Heart left ventricle (tissue), 16 donors: ENCODE results near the gene TRIM9. TPM values are rescaled to one million over a fixed set of nuclear protein-coding genes. Genes with fewer than 3 reads are reported as not detected.
A peak's percentile ranks its signal among the peaks of the same experiment; 100 is the strongest.

Experiments used
- ATAC-seq, 4 donors: fragments of 200-7000 bp; cut with Tn5 transposase; one replicate each; pipeline ENCODE4 v1.9.1; 2020 to 2022; ENCODE audit warnings: moderate library complexity in 4 of 4, mild to moderate bottlenecking in 3 of 4, moderate number of reproducible peaks in 1 of 4
- DNase-seq, 5 donors: peaks; one replicate each; pipeline ENCODE4 v3.0.0-alpha.2; 2020
- H3K27ac ChIP-seq, 12 donors: fragments of 200-600 bp; sonication (generic) in 4 of 12; one replicate each; pipeline versions ENCODE4 v1.5.0 to v1.8.0; 2016 to 2022; ENCODE audit warnings: mild to moderate bottlenecking in 2 of 12
- H3K27me3 ChIP-seq, 9 donors: fragments of 200-600 bp; sonication (generic) in 2 of 9; one replicate each; pipeline versions ENCODE4 v1.5.1 to v1.8.0; 2016 to 2022; ENCODE audit warnings: mild to moderate bottlenecking in 3 of 9
- H3K36me3 ChIP-seq, 9 donors: fragments of 200-600 bp; sonication (generic) in 2 of 9; one replicate each; pipeline versions ENCODE4 v1.5.0 to v1.8.0; 2018 to 2022; ENCODE audit warnings: mild to moderate bottlenecking in 2 of 9
- H3K4me1 ChIP-seq, 12 donors: fragments of 200-600 bp; sonication (generic) in 4 of 12; one replicate each; pipeline versions ENCODE4 v1.5.0 to v1.8.0; 2016 to 2022; ENCODE audit warnings: mild to moderate bottlenecking in 3 of 12
- H3K4me3 ChIP-seq, 12 donors: fragments of 200-600 bp; sonication (generic) in 4 of 12; one replicate each; pipeline versions ENCODE4 v1.5.0 to v1.8.0; 2017 to 2022; ENCODE audit warnings: mild to moderate bottlenecking in 9 of 12, moderate library complexity in 4 of 12
- H3K9me3 ChIP-seq, 12 donors: fragments of 200-600 bp; sonication (generic) in 4 of 12; one replicate each; pipeline versions ENCODE4 v1.5.0 to v1.8.0; 2016 to 2022; ENCODE audit warnings: mild to moderate bottlenecking in 1 of 12
- POLR2A ChIP-seq, 2 donors: fragments of 450-650 bp; IDR thresholded peaks; one replicate each; pipeline ENCODE4 v1.6.1; 2017; ENCODE audit warnings: antibody characterized with exemption in 2 of 2, mild to moderate bottlenecking in 2 of 2, moderate library complexity in 2 of 2
- WGBS, 4 donors: extraction: QIAGEN DNeasy Blood & Tissue Kit in 2 of 4; methylation state at CpG; one replicate each; pipeline versions ENCODE4 v1.1.5 to v1.1.7; 2013 to 2018; 5-methylcytosine and 5-hydroxymethylcytosine counted together
- intact Hi-C, 10 donors: fragments of 100-400 bp; cut with DNase I; formaldehyde crosslinking; loops; one replicate each; pipeline versions ENCODE4 v1.11.1 to v1.14.2; 2022
- polyA plus RNA-seq, 2 donors: library from polyadenylated mRNA; stranded (reverse); fragments of 200-250 nt; gene quantifications; one replicate each; pipeline ENCODE4 v1.2.3, GENCODE V29; 2013
- total RNA-seq, 9 donors: library from RNA; depleted of rRNA in 2 of 9; stranded (reverse); fragments of >200 nt in 2 of 9; fragmentation: NEBNext Ultra II Directional in 3 of 9; extraction: Animal tissue kit (Norgen Biotek cat#: 25700) in 3 of 9; gene quantifications; one replicate each; pipeline versions ENCODE4 v1.1.0 to v1.2.4, GENCODE V29; 2016 to 2023
- TF ChIP-seq, protein P1 (sequence below), 12 donors: fragments of 200-600 bp; sonication (generic) in 4 of 12; IDR thresholded peaks; one replicate each; pipeline versions ENCODE4 v1.5.0 to v1.8.0; 2018 to 2022; ENCODE audit warnings: antibody characterized with exemption in 12 of 12, mild to moderate bottlenecking in 5 of 12
- donor health status: ischemic (EF 13 %, LVEDD 7.1; RV severe dilation, severe dysfunction).
- donor health status: healthy with polysubstance abuse.
- donor health status: DM: no; HTN: yes; CAD: no.
- donor health status: DM: no; HTN: no; CAD: no.
- donor health status: ischemic (EF 25% LVEDD 6.9; RV normal size, moderate dysfunction).
- donor health status: ischemic (EF 25% LVEDD 5.7; RV mildly dilated, moderate dysfunction).
- donor health status: healthy.
- donor health status: DM: yes; HTN: yes; CAD: no.
- donor health status: ischemic (EF 35%, LVEDD 5.7; RV mildly dilated, moderate dysfunction).
- donor health status: nonischemic (EF 11% LVEDD 7.7; RV severe dilation, severe dysfunction).
- donor health status: DM: yes; HTN: yes; CAD: no.
- donor health status: PGD.
- donor health status: ischemic (EF 29% LVEDD 5.4; RV normal size, mild dysfunction).
- donor health status: nonischemic (EF 23%, LVEDD 6.1; RV moderate dilation, normal function).

The TRIM9 gene
- total and polyA plus RNA-seq, 11 donors: 0.20 to 1.7 (median 0.50) TPM

DNA sequence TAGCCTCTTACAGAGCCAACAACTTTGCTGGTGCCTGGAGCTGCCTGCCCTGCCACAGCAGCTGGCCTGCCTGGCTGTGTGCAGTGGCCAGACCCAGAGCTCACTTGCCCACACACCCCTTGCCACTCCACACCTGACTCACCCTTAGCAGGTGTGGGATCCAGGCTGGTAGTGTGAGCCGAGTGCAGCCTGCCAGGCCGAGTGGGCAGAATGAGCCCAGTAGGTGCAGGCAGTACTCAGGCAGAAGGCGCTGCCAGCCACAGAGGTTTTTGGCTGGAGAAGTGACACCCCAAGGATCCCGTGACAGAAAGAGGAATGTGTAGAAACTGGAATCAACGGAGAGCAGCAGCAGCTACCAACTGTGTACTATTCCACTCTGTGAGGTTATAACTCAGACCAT is 120.8 kb downstream of the TRIM9 start:
- DNase-seq (no peak), ATAC-seq (no peak)
- Histone ChIP-seq H3K4me3 (no peak overlapping the region), H3K9me3 (no peaks in the 10 kb centered on the region), H3K36me3 (no peaks in the 10 kb centered on the region), H3K4me1 (peaks cover 0 to 4% (median 0%) of the 10 kb centered on the region in 12 donors), H3K27ac (no peak overlapping the region), H3K27me3 (no peaks in the 10 kb centered on the region)
- no peak for TF ChIP-seq POLR2A (IDR thresholded peaks at IDR 0.05)
- TF ChIP-seq, protein P1, sequence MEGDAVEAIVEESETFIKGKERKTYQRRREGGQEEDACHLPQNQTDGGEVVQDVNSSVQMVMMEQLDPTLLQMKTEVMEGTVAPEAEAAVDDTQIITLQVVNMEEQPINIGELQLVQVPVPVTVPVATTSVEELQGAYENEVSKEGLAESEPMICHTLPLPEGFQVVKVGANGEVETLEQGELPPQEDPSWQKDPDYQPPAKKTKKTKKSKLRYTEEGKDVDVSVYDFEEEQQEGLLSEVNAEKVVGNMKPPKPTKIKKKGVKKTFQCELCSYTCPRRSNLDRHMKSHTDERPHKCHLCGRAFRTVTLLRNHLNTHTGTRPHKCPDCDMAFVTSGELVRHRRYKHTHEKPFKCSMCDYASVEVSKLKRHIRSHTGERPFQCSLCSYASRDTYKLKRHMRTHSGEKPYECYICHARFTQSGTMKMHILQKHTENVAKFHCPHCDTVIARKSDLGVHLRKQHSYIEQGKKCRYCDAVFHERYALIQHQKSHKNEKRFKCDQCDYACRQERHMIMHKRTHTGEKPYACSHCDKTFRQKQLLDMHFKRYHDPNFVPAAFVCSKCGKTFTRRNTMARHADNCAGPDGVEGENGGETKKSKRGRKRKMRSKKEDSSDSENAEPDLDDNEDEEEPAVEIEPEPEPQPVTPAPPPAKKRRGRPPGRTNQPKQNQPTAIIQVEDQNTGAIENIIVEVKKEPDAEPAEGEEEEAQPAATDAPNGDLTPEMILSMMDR (IDR thresholded peaks at IDR 0.05): no peak
- intact Hi-C loops: no loop called here
- 80 to 96% (median 83%) methylated on average over 5 of the region's 5 CpGs for WGBS, 4 donors

DNA sequence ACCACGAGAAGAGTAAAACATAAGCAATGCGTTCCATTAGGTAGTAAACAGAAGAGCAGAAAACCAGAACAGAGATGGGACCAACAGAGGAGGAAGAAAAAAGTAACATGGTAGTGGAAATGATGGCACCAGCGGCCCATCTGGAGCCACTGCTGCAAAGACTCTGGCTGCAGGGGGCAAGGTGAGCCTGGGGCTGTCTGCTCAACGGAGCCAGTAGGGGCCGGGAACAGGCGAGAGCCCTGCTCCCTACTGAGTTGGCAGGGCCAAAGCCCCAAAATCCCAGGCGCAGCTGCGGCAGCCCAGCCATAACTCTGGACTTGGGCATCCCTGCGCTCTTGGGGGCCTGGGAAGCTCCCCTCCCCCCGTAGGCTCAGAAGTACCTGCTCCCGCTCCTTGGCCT is 122.2 kb downstream of the TRIM9 start:
- Histone ChIP-seq H3K4me3 (no peak overlapping the region), H3K9me3 (no peaks in the 10 kb centered on the region), H3K4me1 (peaks cover 0 to 5% (median 0%) of the 10 kb centered on the region in 12 donors), H3K27ac (no peak overlapping the region), H3K36me3 (no peaks in the 10 kb centered on the region), H3K27me3 (no peaks in the 10 kb centered on the region)
- ATAC-seq (no peak), DNase-seq (no peak)
- TF ChIP-seq, protein P1 (IDR thresholded peaks at IDR 0.05): no peak
- TF ChIP-seq POLR2A (IDR thresholded peaks at IDR 0.05): no peak
- intact Hi-C loops: no loop called here
- WGBS, 4 donors: 93 to 96% (median 94%) methylated on average over 11 of the region's 11 CpGs

DNA sequence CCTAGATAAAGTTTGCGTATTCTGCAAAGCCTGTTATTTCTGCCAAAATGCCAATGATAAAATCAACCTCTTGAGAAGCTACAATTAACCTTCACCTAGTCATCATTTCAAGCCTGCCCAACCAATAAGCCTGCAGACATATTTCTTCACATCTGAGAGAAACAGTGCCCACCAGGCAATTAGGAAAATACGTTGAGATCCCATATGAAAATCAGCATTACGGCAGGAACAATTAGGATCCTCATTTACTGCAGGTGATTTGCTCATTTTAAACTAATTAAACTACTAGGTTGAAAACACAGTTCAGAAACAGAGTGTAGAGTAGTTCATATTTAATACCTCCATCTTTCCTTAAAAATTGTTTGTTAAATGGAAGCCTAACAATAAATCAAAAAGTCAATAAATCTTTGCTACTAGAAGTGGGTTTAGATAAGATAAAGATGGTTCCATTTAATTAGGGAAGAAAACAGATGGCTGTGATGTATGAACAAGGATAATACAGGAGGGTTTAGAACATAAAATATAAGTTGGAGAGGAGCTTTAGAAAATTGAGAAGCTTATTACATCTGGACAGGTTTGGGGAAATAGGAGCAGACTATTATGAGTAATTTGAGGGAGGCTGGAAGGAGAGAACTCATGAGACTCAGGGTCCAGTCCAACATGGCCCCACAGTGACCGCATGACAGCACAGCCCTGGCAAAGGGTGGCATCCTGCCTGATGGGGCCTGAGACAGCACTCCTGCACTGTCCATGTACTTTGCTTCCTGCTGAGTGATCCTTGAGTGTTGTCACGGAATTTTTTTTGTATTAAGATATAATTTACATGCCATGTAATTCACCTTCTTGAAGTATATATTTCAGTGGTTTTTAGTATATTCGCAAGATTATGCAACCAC is 123.8 kb downstream of the TRIM9 start:
- no peak for ATAC-seq
- intact Hi-C loops: no loop called here
- H3K9me3 ChIP-seq: no peaks in the 10 kb centered on the region
- H3K27ac ChIP-seq: no peak overlapping the region
- 89 to 90% (median 90%) methylated on average over 6 of the region's 6 CpGs for WGBS, 4 donors
- H3K36me3 ChIP-seq: no peaks in the 10 kb centered on the region
- no peak for DNase-seq
- TF ChIP-seq, protein P1 (IDR thresholded peaks at IDR 0.05): no peak
- TF ChIP-seq POLR2A (IDR thresholded peaks at IDR 0.05): no peak
- no peaks in the 10 kb centered on the region for H3K27me3 ChIP-seq
- peaks cover 0 to 13% (median 0%) of the 10 kb centered on the region in 12 donors for H3K4me1 ChIP-seq
- H3K4me3 ChIP-seq: no peak overlapping the region

DNA sequence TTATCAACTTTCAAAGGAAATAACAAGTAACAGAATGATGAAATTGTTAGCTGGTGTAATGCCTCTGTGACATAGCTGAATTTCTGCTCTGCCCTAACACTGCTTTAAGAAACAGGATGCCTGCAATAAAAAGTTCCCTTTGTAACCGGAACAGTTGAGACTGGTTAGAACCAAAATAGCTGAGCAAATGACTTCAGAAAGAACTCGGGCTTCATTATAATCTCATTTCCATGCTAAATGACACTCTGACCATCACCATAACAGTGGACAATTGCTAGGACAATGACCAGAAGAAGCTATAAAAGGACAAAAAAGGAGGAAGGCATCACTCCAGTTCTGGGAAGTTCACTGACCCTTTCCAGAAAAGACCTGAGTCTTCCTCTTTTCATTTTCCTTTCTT is 127.1 kb downstream of the TRIM9 start:
- Histone ChIP-seq H3K36me3 (no peaks in the 10 kb centered on the region), H3K27ac (peak overlapping the region in 1 of 12 donors; percentile 80), H3K4me1 (peaks cover 0 to 17% (median 0%) of the 10 kb centered on the region in 12 donors), H3K27me3 (no peaks in the 10 kb centered on the region), H3K4me3 (no peak overlapping the region), H3K9me3 (no peaks in the 10 kb centered on the region)
- 47 to 52% (median 49%) methylated on average over 2 of the region's 2 CpGs for WGBS, 4 donors
- DNase-seq (no peak), ATAC-seq (peak in 3 of 4 donors; percentile 24 to 73 (median 56))
- intact Hi-C loops: loop anchor here in 1 of 10 donors (10.0 kb wide), 1 partner anchor 817 kb away; no protein-coding TSS in a partner anchor
- TF ChIP-seq POLR2A (IDR thresholded peaks at IDR 0.05): no peak
- TF ChIP-seq, protein P1 (IDR thresholded peaks at IDR 0.05): no peak
